GM12878 (cell line): ENCODE measurements around the gene C19orf67.

ENCODE experiments used
- EGR1 ChIP-seq, 2 experiments: IDR thresholded peaks; 1 replicate in 1 of 2; 2 replicates in 1 of 2; pipeline ENCODE4 v1.6.1; 2011 to 2012; ENCODE audit warnings: low read depth in 2 of 2, low read length in 2 of 2, borderline replicate concordance in 1 of 2, mild to moderate bottlenecking in 1 of 2, moderate library complexity in 1 of 2
- HCFC1 ChIP-seq: fragments of 150-350 bp; IDR thresholded peaks from 2 replicates; pipeline ENCODE4 v1.6.1; 2014; ENCODE audit warnings: low read length
- POLR2A ChIP-seq: IDR thresholded peaks from 2 replicates; pipeline ENCODE4 v1.6.1; 2011; ENCODE audit warnings: low read depth, mild to moderate bottlenecking, low read length
- RFX5 ChIP-seq: IDR thresholded peaks from 2 replicates; pipeline ENCODE4 v1.6.1; 2011; ENCODE audit warnings: low read depth, low read length, improper control_type of control experiment
- SP1 ChIP-seq: IDR thresholded peaks from one replicate; pipeline ENCODE4 v1.6.1; 2011; ENCODE audit warnings: low read depth, low read length
- ZNF274 ChIP-seq: IDR thresholded peaks from one replicate; pipeline ENCODE4 v1.8.0; 2011; ENCODE audit not compliant: insufficient read length, insufficient read depth
- TF ChIP-seq, protein P1 (sequence below), 3 experiments: IDR thresholded peaks in 2 of 3; conservative IDR thresholded peaks in 1 of 3; 2 replicates each; pipeline ENCODE4 v1.5.1; 2011; ENCODE audit warnings: low read depth in 3 of 3, low read length in 3 of 3, mild to moderate bottlenecking in 3 of 3, control low read depth in 2 of 3, moderate library complexity in 2 of 3, inconsistent platforms in 1 of 3, mixed read lengths in 1 of 3; ENCODE audit not compliant: control insufficient read depth in 2 of 3, insufficient read depth in 1 of 3; ENCODE audit errors: extremely low read depth in 1 of 3

DNA sequence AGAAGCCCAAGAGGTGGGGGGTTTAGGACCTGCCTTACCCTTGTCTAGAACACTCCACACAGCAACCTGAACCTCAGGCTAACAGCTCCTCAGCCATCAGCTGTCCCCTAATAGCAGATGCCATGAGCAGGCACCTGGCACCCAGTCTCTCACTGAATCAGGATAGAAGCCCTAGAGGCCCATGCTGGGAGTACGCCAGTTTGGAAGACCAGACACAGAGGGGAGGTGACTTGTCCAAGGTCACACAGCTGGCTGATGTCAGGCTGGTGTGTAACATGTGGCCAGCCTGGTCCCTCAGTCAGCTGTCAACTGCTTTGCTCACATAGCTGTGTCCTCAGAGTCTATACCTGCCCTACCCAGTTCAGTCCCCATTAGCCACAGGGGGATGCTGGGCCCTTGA, 17.7 kb upstream of the C19orf67 start:
- TF ChIP-seq POLR2A (no peak), HCFC1 (no peak), EGR1 (IDR thresholded peaks at IDR 0.05; ENCODE audit: borderline replicate concordance in 1 of 2, low read depth in 2 of 2, low read length in 2 of 2) (no peak), RFX5 (no peak), ZNF274 (no peak), SP1 (no peak)
- TF ChIP-seq, protein P1, sequence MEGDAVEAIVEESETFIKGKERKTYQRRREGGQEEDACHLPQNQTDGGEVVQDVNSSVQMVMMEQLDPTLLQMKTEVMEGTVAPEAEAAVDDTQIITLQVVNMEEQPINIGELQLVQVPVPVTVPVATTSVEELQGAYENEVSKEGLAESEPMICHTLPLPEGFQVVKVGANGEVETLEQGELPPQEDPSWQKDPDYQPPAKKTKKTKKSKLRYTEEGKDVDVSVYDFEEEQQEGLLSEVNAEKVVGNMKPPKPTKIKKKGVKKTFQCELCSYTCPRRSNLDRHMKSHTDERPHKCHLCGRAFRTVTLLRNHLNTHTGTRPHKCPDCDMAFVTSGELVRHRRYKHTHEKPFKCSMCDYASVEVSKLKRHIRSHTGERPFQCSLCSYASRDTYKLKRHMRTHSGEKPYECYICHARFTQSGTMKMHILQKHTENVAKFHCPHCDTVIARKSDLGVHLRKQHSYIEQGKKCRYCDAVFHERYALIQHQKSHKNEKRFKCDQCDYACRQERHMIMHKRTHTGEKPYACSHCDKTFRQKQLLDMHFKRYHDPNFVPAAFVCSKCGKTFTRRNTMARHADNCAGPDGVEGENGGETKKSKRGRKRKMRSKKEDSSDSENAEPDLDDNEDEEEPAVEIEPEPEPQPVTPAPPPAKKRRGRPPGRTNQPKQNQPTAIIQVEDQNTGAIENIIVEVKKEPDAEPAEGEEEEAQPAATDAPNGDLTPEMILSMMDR (IDR thresholded peaks at IDR 0.05 in 2 of 3, conservative IDR thresholded peaks at IDR 0.05 in 1 of 3; ENCODE audit: control insufficient read depth in 2 of 3, extremely low read depth in 1 of 3, insufficient read depth in 1 of 3, low read depth in 3 of 3, low read length in 3 of 3), result no peak
